Measurements from ENCODE around the gene LMX1A.

The LMX1A gene

DNA sequence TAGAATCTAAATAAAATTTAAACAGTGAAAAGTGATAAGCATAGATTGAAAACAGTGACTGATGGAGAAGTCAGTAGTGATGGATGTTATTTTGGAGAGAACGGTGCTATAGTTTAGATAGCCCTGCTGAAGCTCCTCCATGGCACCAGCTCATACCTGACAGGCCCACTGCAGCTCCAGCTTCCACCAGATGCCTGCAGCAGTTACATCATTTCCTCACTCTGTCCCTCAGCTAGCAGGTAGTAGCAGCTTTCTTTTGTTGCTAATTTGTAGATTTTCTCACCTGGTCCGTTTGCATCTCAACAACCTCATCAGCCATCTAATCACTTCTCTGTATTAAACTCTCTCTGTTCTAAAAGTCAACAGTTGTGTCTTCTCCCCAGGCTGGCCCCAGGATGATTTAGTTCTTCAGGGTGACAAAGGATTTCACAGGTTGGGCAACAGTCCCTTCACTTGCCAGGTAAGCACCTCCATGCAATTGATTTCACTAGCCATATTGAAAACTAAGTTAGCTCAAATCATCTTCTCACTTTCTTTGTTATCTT, 128.3 kb downstream of the LMX1A start:
- Histone ChIP-seq H3K9me3 (ENCODE audit: low read length) (no peaks in the 10 kb centered on the region), H3K4me3 (ENCODE audit: low read length) (no peak overlapping the region), H3K27me3 (ENCODE audit: insufficient read depth, low read length) (peaks cover 7% of the 10 kb centered on the region), H3K36me3 (ENCODE audit: insufficient read depth, low read length) (no peaks in the 10 kb centered on the region), H2AFZ (ENCODE audit: low read depth, low read length) (no peak overlapping the region), H3K4me1 (ENCODE audit: insufficient read depth, low read length) (no peaks in the 10 kb centered on the region)

DNA sequence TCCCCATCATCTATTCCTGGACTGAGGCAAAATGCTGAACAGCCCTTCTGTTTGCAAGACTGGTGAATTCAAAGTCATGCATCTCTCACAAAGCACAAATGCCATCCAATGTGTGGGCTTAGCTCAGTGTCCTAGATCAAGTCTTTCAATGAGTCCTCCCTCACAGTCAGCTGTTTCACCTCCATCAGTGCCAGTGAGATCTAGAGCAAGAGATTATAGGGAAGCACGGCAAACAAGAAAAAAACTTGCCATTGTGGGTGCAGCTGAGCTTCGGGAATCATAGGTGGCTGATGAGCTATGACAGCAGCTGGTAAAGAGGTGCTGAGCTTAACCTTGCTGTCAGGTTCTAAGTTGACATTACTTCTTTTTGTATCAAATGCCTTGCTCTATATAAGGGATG, 130.2 kb downstream of the LMX1A start:
- no peaks in the 10 kb centered on the region for H3K36me3 ChIP-seq (ENCODE audit: insufficient read depth, low read length)
- H3K27me3 ChIP-seq (ENCODE audit: insufficient read depth, low read length) = no peaks in the 10 kb centered on the region
- H2AFZ ChIP-seq (ENCODE audit: low read depth, low read length) = no peak overlapping the region
- no peaks in the 10 kb centered on the region for H3K4me1 ChIP-seq (ENCODE audit: insufficient read depth, low read length)
- H3K9me3 ChIP-seq (ENCODE audit: low read length) = no peaks in the 10 kb centered on the region
- no peak overlapping the region for H3K4me3 ChIP-seq (ENCODE audit: low read length)

DNA sequence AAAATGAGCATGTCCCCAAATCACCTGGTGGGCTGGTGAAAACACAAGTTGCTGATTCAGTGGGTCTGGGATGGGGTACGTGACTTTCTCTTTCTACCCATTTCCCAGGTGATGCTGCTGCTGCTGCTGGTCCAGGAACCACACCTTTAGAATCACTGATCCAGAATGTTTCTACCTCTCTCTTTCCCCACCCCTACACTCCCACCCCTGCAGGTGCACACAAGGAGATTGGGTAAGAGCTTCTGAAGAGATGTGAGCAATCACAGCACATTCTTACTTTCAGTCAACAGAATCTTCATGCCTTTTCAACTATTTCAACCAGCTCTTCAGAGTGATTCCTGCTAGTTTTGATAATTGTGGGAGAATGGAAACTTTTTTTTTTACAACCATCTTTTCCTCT, 130.9 kb downstream of the LMX1A start:
- Histone ChIP-seq H3K36me3 (ENCODE audit: insufficient read depth, low read length) (no peaks in the 10 kb centered on the region), H2AFZ (ENCODE audit: low read depth, low read length) (no peak overlapping the region), H3K27me3 (ENCODE audit: insufficient read depth, low read length) (no peaks in the 10 kb centered on the region), H3K9me3 (ENCODE audit: low read length) (no peaks in the 10 kb centered on the region), H3K4me1 (ENCODE audit: insufficient read depth, low read length) (no peaks in the 10 kb centered on the region), H3K4me3 (ENCODE audit: low read length) (no peak overlapping the region)

GRCh38 chr1:165225062-165225461, 131.5 kb downstream of the LMX1A start:
- Histone ChIP-seq H3K36me3 (ENCODE audit: insufficient read depth, low read length) (no peaks in the 10 kb centered on the region), H3K9me3 (ENCODE audit: low read length) (no peaks in the 10 kb centered on the region), H3K27me3 (ENCODE audit: insufficient read depth, low read length) (no peaks in the 10 kb centered on the region), H2AFZ (ENCODE audit: low read depth, low read length) (no peak overlapping the region), H3K4me3 (ENCODE audit: low read length) (no peak overlapping the region), H3K4me1 (ENCODE audit: insufficient read depth, low read length) (no peaks in the 10 kb centered on the region)

GRCh38 chr1:165224504-165224903, 132.0 kb downstream of the LMX1A start:
- H3K9me3 ChIP-seq (ENCODE audit: low read length) = no peaks in the 10 kb centered on the region
- H3K4me1 ChIP-seq (ENCODE audit: insufficient read depth, low read length) = no peaks in the 10 kb centered on the region
- no peak overlapping the region for H3K4me3 ChIP-seq (ENCODE audit: low read length)
- no peaks in the 10 kb centered on the region for H3K27me3 ChIP-seq (ENCODE audit: insufficient read depth, low read length)
- no peak overlapping the region for H2AFZ ChIP-seq (ENCODE audit: low read depth, low read length)
- H3K36me3 ChIP-seq (ENCODE audit: insufficient read depth, low read length) = no peaks in the 10 kb centered on the region

- no peaks in the 10 kb centered on the region for H3K4me1 ChIP-seq (ENCODE audit: insufficient read depth, low read length)
These were observed 133.9 kb downstream of the LMX1A start for GRCh38 chr1:165222580-165222979.

DNA sequence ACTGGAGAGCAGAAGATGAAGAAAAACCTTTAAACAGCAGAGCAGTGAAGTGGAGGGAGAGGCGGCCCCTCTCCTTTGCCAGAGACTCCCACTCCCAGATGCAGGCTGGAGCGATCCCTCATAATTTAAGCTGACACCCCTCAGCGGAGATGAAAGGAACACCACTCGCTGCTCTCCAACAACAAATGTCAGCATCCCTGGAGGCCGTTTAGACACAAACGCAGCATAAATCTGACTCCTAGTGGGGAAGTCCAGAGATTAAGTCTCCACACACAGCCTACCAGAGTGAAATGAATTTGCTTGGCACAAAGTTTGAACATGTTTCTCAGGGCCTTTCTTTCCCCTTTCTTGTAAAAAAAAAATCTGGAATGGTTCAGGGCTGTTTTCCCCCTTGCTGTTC, 137.8 kb downstream of the LMX1A start:
- H3K27me3 ChIP-seq (ENCODE audit: insufficient read depth, low read length) = no peaks in the 10 kb centered on the region
- no peaks in the 10 kb centered on the region for H3K9me3 ChIP-seq (ENCODE audit: low read length)
- no peak overlapping the region for H3K4me3 ChIP-seq (ENCODE audit: low read length)
- H2AFZ ChIP-seq (ENCODE audit: low read depth, low read length) = no peak overlapping the region
- no peaks in the 10 kb centered on the region for H3K4me1 ChIP-seq (ENCODE audit: insufficient read depth, low read length)
- no peaks in the 10 kb centered on the region for H3K36me3 ChIP-seq (ENCODE audit: insufficient read depth, low read length)

More at GRCh38 chr1:165222580-165222979, 133.9 kb downstream of the LMX1A start:
- H2AFZ ChIP-seq (ENCODE audit: low read depth, low read length) = no peak overlapping the region
- H3K9me3 ChIP-seq (ENCODE audit: low read length) = no peaks in the 10 kb centered on the region
- H3K36me3 ChIP-seq (ENCODE audit: insufficient read depth, low read length) = no peaks in the 10 kb centered on the region
- no peak overlapping the region for H3K4me3 ChIP-seq (ENCODE audit: low read length)
- no peaks in the 10 kb centered on the region for H3K27me3 ChIP-seq (ENCODE audit: insufficient read depth, low read length)

DNA sequence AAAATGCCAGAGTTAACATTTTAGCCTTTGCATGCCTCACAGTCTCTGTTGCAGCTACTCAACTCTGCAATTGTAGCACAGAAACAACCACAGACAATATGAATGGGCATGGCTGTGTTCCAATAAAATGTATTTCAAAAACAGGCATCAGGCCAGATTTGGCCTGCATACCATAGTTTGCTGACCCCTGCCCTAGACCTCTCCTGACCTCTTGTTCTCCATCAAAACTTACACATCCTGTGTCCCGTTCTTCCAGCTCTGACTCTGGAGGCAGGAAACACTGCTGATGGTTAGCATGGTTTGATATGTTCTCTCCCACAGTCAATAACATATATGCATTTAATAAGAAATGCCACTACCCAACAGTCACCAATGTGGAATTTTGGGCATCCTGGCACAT, 138.6 kb downstream of the LMX1A start:
- no peaks in the 10 kb centered on the region for H3K4me1 ChIP-seq (ENCODE audit: insufficient read depth, low read length)
- no peaks in the 10 kb centered on the region for H3K27me3 ChIP-seq (ENCODE audit: insufficient read depth, low read length)
- H3K9me3 ChIP-seq (ENCODE audit: low read length) = no peaks in the 10 kb centered on the region
- no peaks in the 10 kb centered on the region for H3K36me3 ChIP-seq (ENCODE audit: insufficient read depth, low read length)
- no peak overlapping the region for H3K4me3 ChIP-seq (ENCODE audit: low read length)
- no peak overlapping the region for H2AFZ ChIP-seq (ENCODE audit: low read depth, low read length)

DNA sequence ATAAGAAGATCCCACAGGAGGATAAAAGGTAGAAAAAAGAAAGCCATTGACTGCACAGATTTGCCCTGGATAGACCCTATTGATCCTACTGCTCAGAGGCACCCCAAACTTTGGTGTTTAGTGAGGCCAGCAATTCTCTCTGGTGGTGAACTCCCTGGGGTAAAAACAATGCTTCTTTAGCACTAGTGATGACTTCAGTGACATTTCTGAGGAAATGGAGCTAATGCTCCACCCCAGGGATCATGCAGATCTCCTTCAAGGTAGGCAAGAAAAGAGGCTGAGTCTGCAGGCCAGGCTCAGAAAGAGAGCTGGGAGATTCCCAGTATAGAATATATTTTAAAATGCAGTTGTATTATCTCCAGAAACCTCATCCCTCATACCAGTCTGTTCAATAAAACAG, 140.3 kb downstream of the LMX1A start:
- no peaks in the 10 kb centered on the region for H3K9me3 ChIP-seq (ENCODE audit: low read length)
- H3K4me3 ChIP-seq (ENCODE audit: low read length) = no peak overlapping the region
- no peaks in the 10 kb centered on the region for H3K4me1 ChIP-seq (ENCODE audit: insufficient read depth, low read length)

GRCh38 chr1:165215676-165216075, 140.8 kb downstream of the LMX1A start:
- Histone ChIP-seq H3K4me3 (ENCODE audit: low read length) (no peak overlapping the region), H3K36me3 (ENCODE audit: insufficient read depth, low read length) (no peaks in the 10 kb centered on the region), H3K27me3 (ENCODE audit: insufficient read depth, low read length) (no peaks in the 10 kb centered on the region), H3K4me1 (ENCODE audit: insufficient read depth, low read length) (no peaks in the 10 kb centered on the region), H2AFZ (ENCODE audit: low read depth, low read length) (no peak overlapping the region), H3K9me3 (ENCODE audit: low read length) (no peaks in the 10 kb centered on the region)

More for the DNA sequence above, 140.3 kb downstream of the LMX1A start:
- H3K27me3 ChIP-seq (ENCODE audit: insufficient read depth, low read length) = no peaks in the 10 kb centered on the region
- no peaks in the 10 kb centered on the region for H3K36me3 ChIP-seq (ENCODE audit: insufficient read depth, low read length)
- H2AFZ ChIP-seq (ENCODE audit: low read depth, low read length) = no peak overlapping the region

- Histone ChIP-seq H3K9me3 (ENCODE audit: low read length) (no peaks in the 10 kb centered on the region), H2AFZ (ENCODE audit: low read depth, low read length) (no peak overlapping the region), H3K4me1 (ENCODE audit: insufficient read depth, low read length) (no peaks in the 10 kb centered on the region), H3K27me3 (ENCODE audit: insufficient read depth, low read length) (no peaks in the 10 kb centered on the region), H3K36me3 (ENCODE audit: insufficient read depth, low read length) (no peaks in the 10 kb centered on the region), H3K4me3 (ENCODE audit: low read length) (no peak overlapping the region)
These were observed 144.3 kb downstream of the LMX1A start for GRCh38 chr1:165212229-165212628.

DNA sequence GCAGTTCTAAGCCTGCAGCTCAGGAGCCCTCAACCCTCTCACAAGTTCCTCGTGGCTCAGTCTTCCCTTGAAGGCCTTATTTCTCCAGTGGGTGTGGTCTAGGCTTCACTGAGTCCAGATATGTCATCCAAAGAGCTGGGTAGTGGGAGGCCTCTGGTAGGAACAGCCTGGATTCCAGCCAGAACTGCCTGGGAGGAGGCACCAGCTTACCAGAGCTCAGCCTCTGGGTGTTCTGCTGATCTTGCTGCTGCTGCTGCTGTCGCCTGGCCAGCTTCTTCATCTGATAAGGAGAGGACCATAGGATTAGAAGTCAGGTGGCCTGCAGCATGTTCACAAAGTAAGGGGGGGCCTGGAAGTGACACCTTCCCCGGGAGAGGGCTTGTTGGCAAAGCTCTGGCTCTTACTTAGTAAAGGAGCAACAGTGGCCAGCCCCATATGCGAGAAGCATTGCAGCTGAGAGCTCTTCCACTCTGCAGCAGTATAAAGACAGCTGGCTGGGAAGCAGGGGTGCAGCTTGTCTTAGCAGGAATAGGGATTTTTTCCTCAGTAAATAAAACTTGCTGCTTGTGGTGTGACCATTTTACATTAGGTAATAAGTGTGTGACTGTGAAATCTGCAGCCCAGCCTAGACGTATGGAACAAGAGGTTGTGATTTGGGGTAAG, 148.5 kb downstream of the LMX1A start:
- Histone ChIP-seq H2AFZ (ENCODE audit: low read depth, low read length) (no peak overlapping the region), H3K4me1 (ENCODE audit: insufficient read depth, low read length) (no peaks in the 10 kb centered on the region), H3K4me3 (ENCODE audit: low read length) (no peak overlapping the region), H3K27me3 (ENCODE audit: insufficient read depth, low read length) (no peaks in the 10 kb centered on the region), H3K9me3 (ENCODE audit: low read length) (no peaks in the 10 kb centered on the region), H3K36me3 (ENCODE audit: insufficient read depth, low read length) (no peaks in the 10 kb centered on the region)

- Histone ChIP-seq H3K27me3 (ENCODE audit: insufficient read depth, low read length) (no peaks in the 10 kb centered on the region), H3K9me3 (ENCODE audit: low read length) (no peaks in the 10 kb centered on the region), H3K36me3 (ENCODE audit: insufficient read depth, low read length) (no peaks in the 10 kb centered on the region), H3K4me3 (ENCODE audit: low read length) (no peak overlapping the region), H3K4me1 (ENCODE audit: insufficient read depth, low read length) (no peaks in the 10 kb centered on the region), H2AFZ (ENCODE audit: low read depth, low read length) (no peak overlapping the region)
These were observed 151.4 kb downstream of the LMX1A start for GRCh38 chr1:165205145-165205544.

- Histone ChIP-seq H3K27me3 (ENCODE audit: insufficient read depth, low read length) (no peaks in the 10 kb centered on the region), H2AFZ (ENCODE audit: low read depth, low read length) (no peak overlapping the region), H3K4me3 (ENCODE audit: low read length) (no peak overlapping the region), H3K4me1 (ENCODE audit: insufficient read depth, low read length) (no peaks in the 10 kb centered on the region), H3K9me3 (ENCODE audit: low read length) (no peaks in the 10 kb centered on the region), H3K36me3 (ENCODE audit: insufficient read depth, low read length) (no peaks in the 10 kb centered on the region)
These were observed 152.0 kb downstream of the LMX1A start for GRCh38 chr1:165204548-165204947.
